Upper lobe of left lung (tissue), 6 donors: Measurements from ENCODE around the gene CAPNS1. TPM values are rescaled to one million over a fixed set of nuclear protein-coding genes. Genes with fewer than 3 reads are reported as not detected.

Experiments
- ATAC-seq, 2 donors: fragments of 200-7000 bp; cut with Tn5 transposase; one replicate each; pipeline ENCODE4 v1.9.1; 2022; ENCODE audit warnings: mild to moderate bottlenecking in 2 of 2, moderate library complexity in 2 of 2; ENCODE audit not compliant: low FRiP score in 2 of 2
- DNase-seq, 2 donors: peaks; one replicate each; pipeline ENCODE4 v3.0.0-alpha.2; 2019 to 2020
- H3K27ac ChIP-seq, 4 donors: fragments of 200-600 bp; sonication (generic); one replicate each; pipeline ENCODE4 v1.5.1; 2016 to 2019
- H3K27me3 ChIP-seq, 4 donors: fragments of 200-600 bp; sonication (generic); one replicate each; pipeline ENCODE4 v1.5.1; 2017 to 2019
- H3K36me3 ChIP-seq, 4 donors: fragments of 200-600 bp; sonication (generic); one replicate each; pipeline ENCODE4 v1.5.1; 2016 to 2019
- H3K4me1 ChIP-seq, 4 donors: fragments of 200-600 bp; sonication (generic); one replicate each; pipeline ENCODE4 v1.5.1; 2018 to 2019
- H3K4me3 ChIP-seq, 4 donors: fragments of 200-600 bp; sonication (generic); one replicate each; pipeline ENCODE4 v1.5.1; 2017 to 2019; ENCODE audit warnings: mild to moderate bottlenecking in 2 of 4, moderate library complexity in 1 of 4
- H3K9me3 ChIP-seq, 4 donors: fragments of 200-600 bp; sonication (generic); one replicate each; pipeline ENCODE4 v1.5.1; 2018 to 2019
- CTCF ChIP-seq, 6 experiments: fragments of 450-650 bp in 4 of 6; fragments of 200-600 bp in 2 of 6; sonication (generic) in 2 of 6; IDR thresholded peaks; one replicate each; pipeline ENCODE4 v1.5.1; 2016 to 2019; ENCODE audit warnings: antibody characterized with exemption in 6 of 6
- EP300 ChIP-seq, 4 donors: sonication (generic); formaldehyde crosslinking; IDR thresholded peaks; one replicate each; pipeline ENCODE4 v1.5.1; 2017; ENCODE audit warnings: antibody characterized with exemption in 4 of 4, control low read depth in 2 of 4
- POLR2A ChIP-seq, 4 donors: fragments of 450-650 bp; IDR thresholded peaks; one replicate each; pipeline ENCODE4 v1.5.1; 2016 to 2017; ENCODE audit warnings: antibody characterized with exemption in 4 of 4, mild to moderate bottlenecking in 2 of 4
- POLR2AphosphoS5 ChIP-seq, 2 donors: sonication (generic); formaldehyde crosslinking; IDR thresholded peaks; one replicate each; pipeline ENCODE4 v1.5.1; 2017; ENCODE audit warnings: antibody characterized with exemption in 2 of 2
- WGBS, 2 donors: methylation state at CpG; one replicate each; pipeline ENCODE4 v1.1.5; 2017 to 2018; 5-methylcytosine and 5-hydroxymethylcytosine counted together
- total RNA-seq, 6 donors: library from RNA; depleted of rRNA in 4 of 6; stranded (reverse); fragments of >200 nt in 4 of 6; gene quantifications; one replicate each; pipeline versions ENCODE4 v1.1.0 to v1.2.1, GENCODE V29; 2016 to 2021
- donor health status: DM: no; HTN: no; CAD: no; lungs with moderate emphysema.
- donor health status: DM: no; HTN: yes; CAD: no; lungs with severe emphysema.

CAPNS1 gene
- total RNA-seq, result 100 to 1,000 TPM; 144 to 746 (median 340) TPM

GRCh38 chr19:36139473-36140303, at the start of gene CAPNS1:
CAPNS1 (plus strand) TSS chr19:36140066; CDS start chr19:36141012, 946 bp downstream.
- Histone ChIP-seq H3K36me3 (peaks cover 18 to 28% (median 22%) of the 10 kb centered on the region in 4 donors), H3K27ac (peak within 1 kb of the TSS; percentile 96 to 100 (median 98)), H3K4me3 (peak within 1 kb of the TSS; percentile 59 to 93 (median 80)), H3K9me3 (no peaks in the 10 kb centered on the region), H3K27me3 (no peaks in the 10 kb centered on the region), H3K4me1 (peaks cover 15 to 36% (median 25%) of the 10 kb centered on the region in 4 donors)
- TF ChIP-seq POLR2A (IDR thresholded peaks at IDR 0.05) (peak; percentile 48 to 97 (median 94)), EP300 (IDR thresholded peaks at IDR 0.05) (peak in 1 of 4 donors; percentile 22), POLR2AphosphoS5 (IDR thresholded peaks at IDR 0.05) (peak; percentile 87 to 98), CTCF (IDR thresholded peaks at IDR 0.05) (peak in 4 of 6 experiments; percentile 21 to 40 (median 30))
- ATAC-seq, result peak; percentile 96 to 97
- 0% methylated on average over 1 to 30 of the region's 75 CpGs for WGBS, 2 donors
- peak; percentile 99 for DNase-seq

DNA sequence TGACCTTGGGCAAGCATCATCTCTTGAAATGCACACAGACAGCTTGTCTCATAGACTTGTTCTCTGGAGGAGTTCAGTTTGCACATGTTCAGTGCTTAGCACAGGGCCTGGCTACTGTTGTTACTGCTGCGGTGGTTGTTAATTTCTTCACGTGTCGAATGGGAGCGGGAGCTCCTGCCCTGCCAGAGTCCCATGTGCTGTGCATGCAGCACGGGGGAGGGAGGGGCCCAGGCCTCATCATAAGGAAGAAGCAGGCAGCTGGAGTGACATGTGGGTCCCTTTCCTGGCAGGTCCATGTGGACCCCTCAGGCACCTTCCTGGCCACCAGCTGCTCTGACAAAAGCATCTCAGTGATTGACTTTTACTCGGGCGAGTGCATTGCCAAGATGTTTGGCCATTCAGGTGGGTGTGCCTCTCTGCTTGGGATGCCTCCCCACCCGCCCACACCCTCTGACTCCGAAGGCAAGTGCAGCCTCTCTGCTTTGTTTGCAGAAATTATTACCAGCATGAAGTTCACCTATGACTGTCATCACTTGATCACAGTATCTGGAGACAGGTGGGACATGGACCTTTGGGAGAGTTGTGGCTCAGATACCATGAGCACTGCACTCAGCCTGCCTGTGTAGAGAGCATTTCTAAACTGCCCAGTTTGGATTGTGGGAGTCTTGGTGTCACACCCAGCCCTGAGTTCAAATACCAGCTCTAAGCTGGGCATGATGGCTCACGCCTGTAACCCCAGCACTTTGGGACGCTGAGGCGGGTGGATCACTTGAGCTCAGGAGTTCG, 48.8 kb upstream of the CAPNS1 start:
- Histone ChIP-seq H3K27me3 (no peaks in the 10 kb centered on the region), H3K4me3 (no peak overlapping the region), H3K4me1 (no peaks in the 10 kb centered on the region), H3K27ac (no peak overlapping the region), H3K9me3 (no peaks in the 10 kb centered on the region), H3K36me3 (peaks cover 0 to 8% (median 0%) of the 10 kb centered on the region in 4 donors)
- DNase-seq, result no peak
- ATAC-seq, result no peak
- WGBS, 2 donors, result 92 to 100% methylated on average over 2 to 13 of the region's 13 CpGs
- TF ChIP-seq EP300 (IDR thresholded peaks at IDR 0.05) (no peak), POLR2A (IDR thresholded peaks at IDR 0.05) (no peak), POLR2AphosphoS5 (IDR thresholded peaks at IDR 0.05) (no peak), CTCF (IDR thresholded peaks at IDR 0.05) (no peak)

- no peaks in the 10 kb centered on the region for H3K9me3 ChIP-seq
- H3K4me1 ChIP-seq, result no peaks in the 10 kb centered on the region
- no peak for DNase-seq
- H3K27ac ChIP-seq, result no peak overlapping the region
- no peak for ATAC-seq
- 91 to 100% methylated on average over 4 to 5 of the region's 7 CpGs for WGBS, 2 donors
- H3K27me3 ChIP-seq, result no peaks in the 10 kb centered on the region
- TF ChIP-seq EP300 (IDR thresholded peaks at IDR 0.05), result no peak
- TF ChIP-seq POLR2A (IDR thresholded peaks at IDR 0.05), result no peak
- TF ChIP-seq POLR2AphosphoS5 (IDR thresholded peaks at IDR 0.05), result no peak
- TF ChIP-seq CTCF (IDR thresholded peaks at IDR 0.05), result no peak
- peaks cover 0 to 8% (median 0%) of the 10 kb centered on the region in 4 donors for H3K36me3 ChIP-seq
- no peak overlapping the region for H3K4me3 ChIP-seq
Observed at GRCh38 chr19:36092566-36092965, 47.3 kb upstream of the CAPNS1 start.

DNA sequence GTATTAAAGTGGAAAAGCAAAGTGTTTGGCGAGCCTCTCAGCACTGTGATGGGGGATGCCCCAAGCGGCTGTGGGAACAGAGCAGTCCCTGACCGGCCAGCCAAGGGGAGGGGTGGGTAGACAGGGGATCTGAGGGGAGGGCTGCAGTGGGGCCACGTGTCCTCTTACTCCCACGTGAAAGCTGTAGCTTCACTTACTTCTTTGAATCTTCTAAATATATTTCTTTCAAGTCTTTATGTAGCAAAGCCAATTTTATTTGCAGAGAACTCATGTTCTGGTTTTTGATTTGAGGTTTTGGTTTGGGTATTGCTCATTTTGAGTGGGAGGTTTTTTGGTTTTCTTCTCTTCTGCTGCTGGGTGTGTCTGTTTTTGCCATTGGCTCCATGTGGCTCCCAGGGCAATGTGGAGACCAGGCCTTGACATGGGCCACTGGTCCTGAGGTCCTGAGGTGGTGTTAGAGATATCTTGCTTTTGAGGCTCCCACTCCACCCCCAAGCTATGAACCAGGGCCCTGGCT, 46.7 kb upstream of the CAPNS1 start:
- Histone ChIP-seq H3K9me3 (no peaks in the 10 kb centered on the region), H3K4me3 (no peak overlapping the region), H3K27ac (no peak overlapping the region), H3K27me3 (no peaks in the 10 kb centered on the region), H3K4me1 (no peaks in the 10 kb centered on the region), H3K36me3 (peaks cover 0 to 8% (median 0%) of the 10 kb centered on the region in 4 donors)
- TF ChIP-seq CTCF (IDR thresholded peaks at IDR 0.05) (no peak), EP300 (IDR thresholded peaks at IDR 0.05) (no peak)
- ATAC-seq (no peak), DNase-seq (no peak)
- 80 to 93% methylated on average over 4 to 5 of the region's 5 CpGs for WGBS, 2 donors
